ENCODE measurements around the gene PRR16. TPM values are rescaled to one million over a fixed set of nuclear protein-coding genes. Genes with fewer than 3 reads are reported as not detected.
"Not testable (repeated sequence)": the region's sequence is repeated elsewhere in the genome, so short reads cannot be mapped to it uniquely, and the experiment has no call there.

The PRR16 gene
- total RNA-seq, 1 experiment from 2014 or later = not detected

- Histone ChIP-seq H3K27ac (ENCODE audit: low read length) (no peak overlapping the region), H3K9me3 (ENCODE audit: control insufficient read depth, insufficient read depth, low read depth, low read length) (no peaks in the 10 kb centered on the region), H3K4me3 (ENCODE audit: low read depth in 2 of 2, low read length in 2 of 2) (no peak overlapping the region), H3K27me3 (ENCODE audit: control insufficient read depth, insufficient read depth, low read length) (no peaks in the 10 kb centered on the region), H3K4me1 (ENCODE audit: control insufficient read depth, insufficient read depth, low read length) (no peaks in the 10 kb centered on the region), H3K36me3 (ENCODE audit: control insufficient read depth, insufficient read depth, low read length) (no peaks in the 10 kb centered on the region)
- TF ChIP-seq REST (IDR thresholded peaks at IDR 0.05; ENCODE audit: insufficient read depth in 1 of 2, low read depth in 2 of 2, low read length in 1 of 2) (no peak), TCF7L2 (IDR thresholded peaks at IDR 0.05; ENCODE audit: low read depth, low read length) (no peak), SIN3A (IDR thresholded peaks at IDR 0.05; ENCODE audit: borderline replicate concordance, insufficient read depth, low read depth, low read length) (no peak), POLR2AphosphoS5 (IDR thresholded peaks at IDR 0.05; ENCODE audit: low read depth, low read length) (no peak)
- ATAC-seq (no peak), DNase-seq (ENCODE audit: low read depth, low spot score) (no peak)
- CTCF ChIA-PET = no interaction called here
- BruUV-seq (replicated peaks) = no TSS peak
- in situ Hi-C loops (cut with HindIII; ENCODE audit: low pct_unique_long_range_greater_than_20kb, low sequenced_read_pairs) = no loop called here
- POLR2A ChIA-PET = no interaction called here
- intact Hi-C loops (cut with micrococcal nuclease; ENCODE audit: unreplicated experiment) = no loop called here
Measured at GRCh38 chr5:120419127-120419526, 45.0 kb upstream of the PRR16 start.

- H3K9me3 ChIP-seq (ENCODE audit: control insufficient read depth, insufficient read depth, low read depth, low read length); H3K27ac ChIP-seq (ENCODE audit: low read length); H3K27me3 ChIP-seq (ENCODE audit: control insufficient read depth, insufficient read depth, low read length); H3K4me3 ChIP-seq (ENCODE audit: low read depth in 2 of 2, low read length in 2 of 2); intact Hi-C loops (cut with micrococcal nuclease; ENCODE audit: unreplicated experiment); H3K4me1 ChIP-seq (ENCODE audit: control insufficient read depth, insufficient read depth, low read length); CTCF ChIA-PET; H3K36me3 ChIP-seq (ENCODE audit: control insufficient read depth, insufficient read depth, low read length); DNase-seq (ENCODE audit: low read depth, low spot score); POLR2A ChIA-PET; in situ Hi-C loops (cut with HindIII; ENCODE audit: low pct_unique_long_range_greater_than_20kb, low sequenced_read_pairs); ATAC-seq; BruUV-seq (replicated peaks): not testable (repeated sequence)
Measured at GRCh38 chr5:120426633-120427275, 37.3 kb upstream of the PRR16 start.

DNA sequence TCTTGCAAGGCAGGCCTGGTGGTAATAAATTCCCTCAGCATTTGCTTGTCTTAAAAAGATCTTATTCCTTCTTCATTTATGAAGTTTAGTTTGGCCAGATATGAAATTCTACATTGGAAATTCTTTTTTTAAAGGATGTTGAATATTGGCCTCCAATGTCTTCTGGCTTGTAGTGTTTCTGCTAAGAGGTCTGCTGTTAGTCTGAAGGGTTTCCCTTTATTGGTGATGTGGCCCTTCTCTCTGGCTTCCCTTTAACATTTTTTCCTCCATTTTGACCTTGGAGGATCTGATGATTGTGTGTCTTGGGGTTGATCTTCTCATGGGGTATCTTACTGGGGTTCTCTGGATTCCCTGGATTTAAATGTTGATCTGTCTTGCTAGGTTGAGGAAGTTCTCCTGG lies 33.5 kb upstream of the PRR16 start:
- Histone ChIP-seq H3K36me3 (ENCODE audit: control insufficient read depth, insufficient read depth, low read length) (no peaks in the 10 kb centered on the region; the same call in 1 of the 2 replicates), H3K4me1 (ENCODE audit: control insufficient read depth, insufficient read depth, low read length) (no peaks in the 10 kb centered on the region), H3K27me3 (ENCODE audit: control insufficient read depth, insufficient read depth, low read length) (no peaks in the 10 kb centered on the region), H3K9me3 (ENCODE audit: control insufficient read depth, insufficient read depth, low read depth, low read length) (0 out of 2 replicates have a peak, but pooled peaks cover 5% of the 10 kb centered on the region), H3K27ac (ENCODE audit: low read length) (no peak overlapping the region), H3K4me3 (ENCODE audit: low read depth in 2 of 2, low read length in 2 of 2) (no peak overlapping the region)
- DNase-seq (ENCODE audit: low read depth, low spot score) (no peak), ATAC-seq (no peak)
- no TSS peak for BruUV-seq (replicated peaks)
- TF ChIP-seq POLR2AphosphoS5 (IDR thresholded peaks at IDR 0.05; ENCODE audit: low read depth, low read length) (no peak), SIN3A (IDR thresholded peaks at IDR 0.05; ENCODE audit: borderline replicate concordance, insufficient read depth, low read depth, low read length) (no peak), TCF7L2 (IDR thresholded peaks at IDR 0.05; ENCODE audit: low read depth, low read length) (no peak), REST (IDR thresholded peaks at IDR 0.05; ENCODE audit: insufficient read depth in 1 of 2, low read depth in 2 of 2, low read length in 1 of 2) (no peak)
- TF ChIP-seq, protein P1, sequence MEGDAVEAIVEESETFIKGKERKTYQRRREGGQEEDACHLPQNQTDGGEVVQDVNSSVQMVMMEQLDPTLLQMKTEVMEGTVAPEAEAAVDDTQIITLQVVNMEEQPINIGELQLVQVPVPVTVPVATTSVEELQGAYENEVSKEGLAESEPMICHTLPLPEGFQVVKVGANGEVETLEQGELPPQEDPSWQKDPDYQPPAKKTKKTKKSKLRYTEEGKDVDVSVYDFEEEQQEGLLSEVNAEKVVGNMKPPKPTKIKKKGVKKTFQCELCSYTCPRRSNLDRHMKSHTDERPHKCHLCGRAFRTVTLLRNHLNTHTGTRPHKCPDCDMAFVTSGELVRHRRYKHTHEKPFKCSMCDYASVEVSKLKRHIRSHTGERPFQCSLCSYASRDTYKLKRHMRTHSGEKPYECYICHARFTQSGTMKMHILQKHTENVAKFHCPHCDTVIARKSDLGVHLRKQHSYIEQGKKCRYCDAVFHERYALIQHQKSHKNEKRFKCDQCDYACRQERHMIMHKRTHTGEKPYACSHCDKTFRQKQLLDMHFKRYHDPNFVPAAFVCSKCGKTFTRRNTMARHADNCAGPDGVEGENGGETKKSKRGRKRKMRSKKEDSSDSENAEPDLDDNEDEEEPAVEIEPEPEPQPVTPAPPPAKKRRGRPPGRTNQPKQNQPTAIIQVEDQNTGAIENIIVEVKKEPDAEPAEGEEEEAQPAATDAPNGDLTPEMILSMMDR (IDR thresholded peaks at IDR 0.05) = no peak
- intact Hi-C loops (cut with micrococcal nuclease; ENCODE audit: unreplicated experiment) = no loop called here
- in situ Hi-C loops (cut with HindIII; ENCODE audit: low pct_unique_long_range_greater_than_20kb, low sequenced_read_pairs) = no loop called here
- ChIA-PET POLR2A (no interaction called here), CTCF (no interaction called here)

Measured in Panc1 (cell line).